GM10847 (cell line): ENCODE measurements around the gene GLOD5.

Experiments used
- POLR2A ChIP-seq: IDR thresholded peaks from 2 replicates; pipeline ENCODE4 v1.6.1; 2011; ENCODE audit not compliant: insufficient read length; ENCODE audit errors: extremely low read depth

The GLOD5 gene

DNA sequence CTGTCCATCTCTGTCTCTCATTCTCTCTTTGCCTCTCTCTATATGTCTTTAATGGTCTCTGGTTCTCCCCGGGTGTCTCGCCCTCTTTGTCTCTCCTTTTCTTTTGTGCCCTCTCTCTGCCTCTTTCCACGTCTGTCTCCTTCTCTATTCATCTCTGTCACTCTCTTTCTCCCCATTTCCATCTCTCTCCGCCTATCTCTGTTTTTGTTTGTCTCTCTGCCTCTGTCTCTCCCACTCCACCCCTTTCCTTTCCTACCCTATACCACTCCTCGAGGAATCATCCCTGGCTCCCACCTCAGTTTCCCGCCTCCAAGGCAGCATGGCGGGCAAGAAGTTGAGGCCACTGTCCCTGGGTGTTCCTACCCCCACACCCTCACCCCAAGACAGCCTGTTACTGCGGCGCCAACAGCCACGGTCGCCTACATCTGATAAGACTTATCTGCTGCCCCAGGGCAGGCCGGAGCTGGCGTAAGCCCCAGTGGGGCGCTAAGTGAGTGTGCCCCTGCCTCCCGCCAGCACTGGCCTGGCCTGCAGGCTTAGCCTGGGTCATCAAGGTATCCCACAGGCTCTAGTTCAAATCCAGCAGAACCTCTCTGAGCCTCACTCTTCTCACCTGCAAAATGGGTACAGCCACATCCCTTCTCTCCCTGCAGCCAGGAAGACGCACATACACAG lies 24.1 kb downstream of the GLOD5 start:
- no peak for TF ChIP-seq POLR2A

DNA sequence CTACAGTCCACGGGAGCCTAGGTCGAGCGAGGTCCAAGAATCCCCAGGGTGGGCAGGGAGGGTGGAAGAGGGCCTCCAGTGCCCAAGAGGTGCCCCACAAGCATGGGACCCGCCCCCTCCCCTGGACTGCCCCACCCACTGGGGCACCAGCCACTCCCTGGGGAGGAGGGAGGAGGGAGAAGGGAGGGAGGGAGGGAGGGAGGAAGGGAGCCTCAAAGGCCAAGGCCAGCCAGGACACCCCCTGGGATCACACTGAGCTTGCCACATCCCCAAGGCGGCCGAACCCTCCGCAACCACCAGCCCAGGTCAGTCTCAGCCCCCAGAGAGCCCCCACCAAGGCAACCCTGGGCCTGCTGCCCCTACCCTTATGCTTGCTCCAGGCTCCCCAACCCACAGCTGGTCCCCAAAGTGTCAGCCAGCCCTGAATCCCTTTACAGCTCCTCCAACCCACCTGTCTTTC lies 24.8 kb downstream of the GLOD5 start, which contains the start of gene GATA1:
GATA1 (plus strand) TSS at position 250 of the 460 bp plus-strand sequence. CDS start 4,520 bp downstream, outside the sequence.
- TF ChIP-seq POLR2A = no peak

DNA sequence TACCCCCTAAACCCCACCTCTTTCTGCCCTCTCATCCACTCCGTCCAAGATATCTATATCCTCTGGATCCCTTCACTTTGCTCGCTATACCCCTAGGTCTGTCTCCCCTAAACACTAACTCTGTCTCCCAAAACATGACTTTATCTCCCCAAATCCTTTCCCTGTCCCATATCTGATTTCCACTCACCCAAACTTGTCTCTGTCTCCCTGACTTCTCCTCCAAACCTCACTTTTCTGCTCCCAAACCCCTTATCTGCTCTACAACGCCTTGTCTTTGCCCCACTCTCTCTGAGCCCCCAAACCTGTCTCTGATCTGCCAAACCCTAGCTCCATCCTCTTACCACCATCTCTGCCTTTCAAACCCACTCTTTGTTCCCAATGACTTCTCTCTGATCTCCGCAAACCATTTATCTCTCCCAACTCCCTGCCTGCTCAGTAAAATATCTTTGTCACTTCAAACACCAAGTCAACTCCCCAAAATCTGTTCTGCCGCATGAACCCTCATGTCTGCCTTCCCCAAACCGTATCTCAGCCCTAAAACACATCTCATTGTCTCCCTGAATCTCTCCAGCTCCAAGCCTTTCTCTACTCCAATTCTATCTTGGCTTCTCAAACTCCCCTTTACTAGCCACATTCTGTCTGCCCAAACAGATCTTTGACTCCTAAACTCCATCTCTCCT lies 25.4 kb downstream of the GLOD5 start:
- TF ChIP-seq POLR2A = no peak

DNA sequence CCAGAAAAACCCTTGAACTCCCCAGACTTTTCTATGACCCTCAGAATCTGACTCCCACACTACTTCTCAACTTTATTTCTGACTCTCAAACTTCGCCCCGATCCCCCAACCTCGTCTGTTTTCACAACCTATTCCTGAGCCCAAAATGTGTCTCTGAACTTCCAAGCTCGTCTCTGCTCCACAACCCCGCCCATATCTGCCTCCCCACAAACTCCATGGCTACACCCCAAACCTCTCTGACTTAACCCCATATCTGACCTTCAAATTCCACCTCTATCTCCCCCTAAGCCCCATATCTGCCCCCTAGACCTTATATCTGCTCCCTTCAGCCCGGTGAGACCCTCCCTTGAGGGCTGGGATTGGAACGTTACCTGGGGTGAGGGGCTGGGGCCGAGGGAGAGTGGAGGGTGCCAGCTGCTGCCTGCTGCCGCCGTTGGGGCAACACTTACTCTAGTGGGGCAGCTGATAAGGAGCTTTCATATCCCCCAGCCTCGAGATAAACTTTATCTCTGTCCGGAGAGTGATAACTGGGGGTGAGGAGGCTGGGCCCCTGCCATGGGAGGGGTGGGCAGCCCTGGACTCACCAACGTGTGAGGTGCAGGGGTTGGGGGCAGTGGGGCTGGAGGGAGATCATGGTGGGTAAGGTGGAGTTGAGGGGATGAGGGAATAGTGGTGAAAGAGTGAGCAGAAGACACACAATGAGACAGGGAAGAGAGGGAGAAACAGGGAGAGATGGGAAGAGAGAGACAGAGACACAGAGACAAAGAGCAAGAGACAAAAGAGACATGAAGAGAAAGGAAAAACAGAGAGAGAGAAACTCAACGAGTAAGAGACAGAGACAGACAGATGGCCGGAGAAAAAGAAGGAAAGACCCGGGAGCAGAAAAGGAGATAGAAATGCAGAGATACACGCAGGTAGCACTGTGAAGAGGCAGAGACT lies 26.2 kb downstream of the GLOD5 start:
- TF ChIP-seq POLR2A = no peak

DNA sequence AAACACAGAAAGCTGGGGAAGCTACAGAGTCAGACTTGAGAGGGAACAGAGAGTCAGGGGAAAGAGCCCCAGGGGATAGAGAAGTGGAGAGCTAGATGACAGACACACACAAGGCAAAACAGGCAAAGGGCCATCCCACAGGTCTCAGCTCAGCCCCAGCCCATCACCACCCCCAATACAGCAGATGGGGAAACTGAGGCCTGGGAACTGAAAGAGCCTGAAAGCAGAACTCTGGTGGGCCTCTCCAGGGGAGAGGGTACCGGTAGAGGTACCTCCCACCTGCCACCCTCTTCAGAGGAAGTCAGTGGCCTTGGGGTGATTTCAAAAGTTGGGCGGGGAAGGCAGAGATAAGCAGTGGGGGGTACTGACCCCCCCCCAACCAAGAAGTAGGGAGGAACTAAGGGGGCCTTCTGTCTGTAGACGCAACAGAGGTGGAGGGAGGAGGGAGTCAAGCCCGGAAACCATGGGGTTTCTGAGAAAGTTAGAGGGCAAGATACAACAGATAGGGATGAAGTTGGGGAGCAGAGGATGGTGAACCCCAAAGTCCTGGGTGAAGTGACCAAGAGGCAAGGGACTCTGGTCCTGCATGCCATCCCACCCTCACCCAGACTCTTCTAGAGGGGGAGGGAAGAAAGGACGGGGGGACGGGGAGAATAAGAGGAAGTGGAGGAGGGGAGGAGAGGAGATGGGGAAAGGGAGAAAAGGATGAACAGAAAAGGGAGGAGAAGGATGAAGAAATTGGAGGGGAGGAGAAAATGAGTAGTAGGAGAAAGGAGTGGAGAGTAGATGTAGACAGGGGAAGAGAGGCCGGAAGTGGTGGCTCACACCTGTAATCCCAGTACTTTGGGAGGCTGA lies 28.0 kb downstream of the GLOD5 start:
- TF ChIP-seq POLR2A = no peak

DNA sequence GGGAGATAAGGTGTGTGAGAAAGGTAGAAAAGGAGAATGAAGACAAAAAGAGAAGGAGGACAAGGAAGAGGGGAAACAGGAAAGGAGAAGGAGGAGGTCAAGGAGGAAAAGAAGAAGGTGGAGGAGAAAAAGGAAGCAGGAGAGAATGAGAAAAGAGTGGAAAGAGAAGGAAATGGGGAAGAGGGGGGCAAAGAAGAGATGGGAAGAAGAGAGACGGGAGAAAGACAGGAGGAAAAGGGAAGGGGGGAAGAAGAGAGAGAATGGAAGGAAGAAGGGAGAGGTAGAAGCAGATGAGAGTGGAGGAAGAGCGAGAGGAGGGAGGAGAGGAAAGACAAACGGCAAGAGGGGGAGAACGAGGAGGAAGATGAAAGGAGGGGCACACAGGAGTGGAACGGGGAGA lies 28.9 kb downstream of the GLOD5 start:
- TF ChIP-seq POLR2A = no peak

DNA sequence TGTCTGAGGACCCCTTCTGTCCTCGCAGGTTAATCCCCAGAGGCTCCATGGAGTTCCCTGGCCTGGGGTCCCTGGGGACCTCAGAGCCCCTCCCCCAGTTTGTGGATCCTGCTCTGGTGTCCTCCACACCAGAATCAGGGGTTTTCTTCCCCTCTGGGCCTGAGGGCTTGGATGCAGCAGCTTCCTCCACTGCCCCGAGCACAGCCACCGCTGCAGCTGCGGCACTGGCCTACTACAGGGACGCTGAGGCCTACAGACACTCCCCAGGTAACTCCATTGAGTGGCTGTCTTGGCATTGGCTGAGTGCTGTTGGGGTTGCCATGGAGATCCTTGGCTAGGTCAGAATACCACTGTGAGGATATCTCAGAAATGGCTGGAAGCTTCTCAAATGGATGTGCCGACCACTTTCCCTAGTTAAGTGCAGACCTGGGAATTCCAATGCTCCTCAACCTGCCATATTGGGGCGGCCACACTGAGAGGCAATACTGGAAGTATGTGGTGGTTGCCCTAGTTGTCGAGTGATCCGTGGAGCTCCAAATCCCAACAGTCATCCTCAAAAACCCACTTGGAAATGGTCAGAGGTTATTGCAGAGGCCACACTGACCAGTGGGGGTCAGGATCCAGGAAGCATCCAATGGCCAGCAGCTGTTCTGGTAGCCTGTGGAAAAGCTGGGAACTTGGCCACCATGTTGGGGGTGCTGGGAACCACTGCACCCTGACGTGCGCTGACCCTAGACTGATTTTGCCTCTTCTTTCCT lies 29.7 kb downstream of the GLOD5 start:
- TF ChIP-seq POLR2A = no peak

DNA sequence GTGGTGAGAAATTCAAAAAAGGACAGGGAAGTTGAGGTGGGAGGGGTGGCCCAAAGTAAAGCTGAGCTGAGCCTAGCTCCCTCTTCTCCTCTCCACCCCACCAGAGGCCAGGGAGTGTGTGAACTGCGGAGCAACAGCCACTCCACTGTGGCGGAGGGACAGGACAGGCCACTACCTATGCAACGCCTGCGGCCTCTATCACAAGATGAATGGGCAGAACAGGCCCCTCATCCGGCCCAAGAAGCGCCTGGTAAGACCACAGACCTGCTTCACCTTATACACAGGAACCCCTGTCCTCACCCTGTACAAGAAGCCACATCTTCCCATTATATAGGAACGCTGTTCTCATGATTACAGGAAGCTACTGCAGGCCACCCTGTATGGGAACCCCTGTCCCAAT lies 30.7 kb downstream of the GLOD5 start:
- no peak for TF ChIP-seq POLR2A

DNA sequence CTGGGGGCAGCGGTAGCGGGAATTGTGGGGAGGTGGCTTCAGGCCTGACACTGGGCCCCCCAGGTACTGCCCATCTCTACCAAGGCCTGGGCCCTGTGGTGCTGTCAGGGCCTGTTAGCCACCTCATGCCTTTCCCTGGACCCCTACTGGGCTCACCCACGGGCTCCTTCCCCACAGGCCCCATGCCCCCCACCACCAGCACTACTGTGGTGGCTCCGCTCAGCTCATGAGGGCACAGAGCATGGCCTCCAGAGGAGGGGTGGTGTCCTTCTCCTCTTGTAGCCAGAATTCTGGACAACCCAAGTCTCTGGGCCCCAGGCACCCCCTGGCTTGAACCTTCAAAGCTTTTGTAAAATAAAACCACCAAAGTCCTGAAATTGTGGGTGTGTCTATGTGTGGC lies 32.4 kb downstream of the GLOD5 start:
- no peak for TF ChIP-seq POLR2A

DNA sequence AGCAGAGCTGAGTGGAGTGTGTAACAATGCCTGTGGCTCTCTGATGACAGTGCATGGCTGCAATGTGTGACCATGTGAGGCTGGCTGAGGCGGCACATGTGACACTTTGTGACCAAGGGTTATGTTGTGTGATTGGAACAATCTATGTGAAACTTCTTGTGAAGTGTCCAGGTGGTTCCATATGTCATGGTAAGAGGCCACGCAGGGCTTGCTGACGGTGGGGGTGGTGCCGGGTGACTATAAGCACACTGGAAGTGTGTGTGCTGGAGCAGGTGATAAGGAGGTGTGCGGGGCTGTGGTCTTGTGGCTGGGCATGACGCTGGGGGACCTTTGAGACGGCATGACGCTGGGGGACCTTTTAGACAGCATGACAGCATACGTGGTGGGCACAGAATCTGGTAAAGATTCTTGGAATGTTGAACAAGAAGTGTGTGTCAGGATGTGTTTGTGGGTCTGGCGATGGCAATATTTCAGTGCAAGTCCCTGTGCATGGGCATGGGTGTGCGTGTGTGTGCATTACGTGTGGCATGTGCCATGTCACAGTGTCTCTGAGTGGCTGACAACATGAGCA lies 32.9 kb downstream of the GLOD5 start:
- no peak for TF ChIP-seq POLR2A

DNA sequence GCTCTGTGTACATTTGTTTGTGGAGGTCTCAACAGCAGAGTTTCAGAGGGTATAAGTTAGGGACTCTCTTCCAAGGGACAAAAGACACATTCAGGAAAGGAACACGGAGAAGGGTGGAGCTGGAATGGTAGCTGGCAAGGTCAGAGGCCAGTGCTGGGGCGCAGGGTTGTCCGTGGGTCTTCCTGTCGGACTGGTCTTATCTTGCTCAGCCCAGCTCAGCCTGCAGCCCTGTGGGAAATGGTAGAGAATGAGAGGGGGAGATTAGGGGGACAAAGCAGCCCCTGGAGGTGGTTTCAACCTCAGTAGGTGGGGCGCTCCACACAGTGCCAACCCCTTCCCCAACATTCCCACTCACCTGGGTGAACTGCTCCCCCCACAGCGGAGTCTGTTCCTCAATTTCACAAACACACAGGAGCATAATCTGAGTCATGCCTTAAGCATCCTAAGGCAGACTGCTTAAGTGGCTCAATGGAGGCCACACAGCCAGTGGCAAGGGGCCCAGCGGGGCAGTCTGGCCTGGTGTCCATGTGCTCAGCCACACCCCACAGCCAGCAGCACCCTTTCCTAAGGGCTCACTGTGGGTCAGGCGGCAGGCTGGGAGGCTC lies 33.5 kb downstream of the GLOD5 start:
- TF ChIP-seq POLR2A = no peak

DNA sequence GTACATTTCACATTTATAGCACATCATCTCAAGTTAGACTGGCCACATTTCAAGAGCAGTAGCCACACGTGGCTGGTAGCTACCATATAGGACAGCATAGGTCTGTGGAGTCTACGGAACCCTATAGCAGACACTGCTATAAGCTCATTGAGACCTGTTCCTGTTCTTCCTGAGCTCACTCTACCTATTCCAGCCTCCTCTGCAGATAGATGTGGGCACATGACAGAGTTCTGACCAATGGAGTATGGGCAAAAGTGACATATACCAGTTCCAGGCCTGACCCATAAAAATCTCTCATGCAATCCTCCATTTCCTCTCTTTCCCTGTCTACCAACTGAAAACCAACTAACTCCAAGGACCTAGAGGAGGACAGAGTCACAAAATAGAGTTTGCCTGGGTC lies 36.8 kb downstream of the GLOD5 start:
- no peak for TF ChIP-seq POLR2A

DNA sequence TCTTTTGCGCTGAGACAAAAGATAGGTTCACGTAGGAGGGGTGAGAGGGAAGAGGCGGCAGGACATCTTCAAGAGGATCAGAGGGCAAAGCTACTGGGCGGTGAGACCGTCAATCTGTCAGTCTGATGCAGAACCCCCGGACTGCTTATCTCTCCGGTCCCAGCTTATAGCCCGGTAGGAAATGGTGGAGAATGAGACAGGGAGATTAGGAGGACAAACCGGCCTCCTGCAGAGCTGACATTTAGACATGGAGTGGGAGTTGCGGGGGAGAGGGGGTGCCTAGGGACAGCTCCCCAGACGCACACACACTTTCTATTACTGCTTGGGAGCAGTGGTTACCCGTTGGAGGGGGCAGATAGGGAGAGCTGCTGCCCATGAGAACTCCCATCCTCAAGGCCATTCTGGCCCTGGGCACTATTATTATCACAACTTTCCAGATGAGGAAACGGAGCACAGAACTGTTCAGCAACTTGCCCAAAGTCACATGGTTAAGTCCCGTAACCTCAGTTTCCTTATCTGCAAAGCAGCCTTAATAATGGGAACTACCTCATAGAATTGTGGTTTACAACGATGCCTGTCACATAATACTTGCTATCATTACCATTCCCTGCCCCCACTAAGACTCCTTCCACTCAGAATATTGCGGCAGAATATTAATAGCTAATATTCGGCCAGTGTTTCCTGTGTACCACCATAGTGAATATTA lies 39.2 kb downstream of the GLOD5 start:
- TF ChIP-seq POLR2A = no peak
